ENCODE data around the gene ACOD1.

- TF ChIP-seq POLR2A (IDR thresholded peaks at IDR 0.05): no peak
- no peak for TF ChIP-seq CTCF (IDR thresholded peaks at IDR 0.05)
- TF ChIP-seq POLR2AphosphoS5 (IDR thresholded peaks at IDR 0.05; ENCODE audit: insufficient read depth in 1 of 2, low read depth in 1 of 2): no peak
These were observed 35.4 kb downstream of the ACOD1 start for GRCh38 chr13:76983676-76984075.
